NCI-H2107 (cell line): Measurements from ENCODE around the gene ACTR2.
"Not testable (repeated sequence)": the region's sequence is repeated elsewhere in the genome, so short reads cannot be mapped to it uniquely, and the experiment has no call there.

Source experiments
- DNase-seq: peaks from one replicate; lab custom pipeline; 2025; lab: John Stamatoyannopoulos, UW

Gene ACTR2

GRCh38 chr2:65313126-65313953 lies 85.7 kb downstream of the ACTR2 start:
- no peak for DNase-seq

GRCh38 chr2:65313954-65314256 lies 86.3 kb downstream of the ACTR2 start:
- no peak for DNase-seq

- no peak for DNase-seq
Measured at GRCh38 chr2:65314801-65315441, 87.3 kb downstream of the ACTR2 start.

GRCh38 chr2:65316072-65316471 lies 88.4 kb downstream of the ACTR2 start:
- no peak for DNase-seq

GRCh38 chr2:65317351-65317750 lies 89.7 kb downstream of the ACTR2 start:
- not testable (repeated sequence) for DNase-seq

- no peak for DNase-seq
Measured at GRCh38 chr2:65317841-65318240, 90.2 kb downstream of the ACTR2 start.

GRCh38 chr2:65319072-65319673 lies 91.5 kb downstream of the ACTR2 start:
- no peak for DNase-seq

- no peak for DNase-seq
Measured at GRCh38 chr2:65319674-65320041, 92.0 kb downstream of the ACTR2 start.

- DNase-seq, result no peak
Measured at GRCh38 chr2:65320042-65320725, 92.6 kb downstream of the ACTR2 start.
